ENCODE results near the gene NENF.

DNA sequence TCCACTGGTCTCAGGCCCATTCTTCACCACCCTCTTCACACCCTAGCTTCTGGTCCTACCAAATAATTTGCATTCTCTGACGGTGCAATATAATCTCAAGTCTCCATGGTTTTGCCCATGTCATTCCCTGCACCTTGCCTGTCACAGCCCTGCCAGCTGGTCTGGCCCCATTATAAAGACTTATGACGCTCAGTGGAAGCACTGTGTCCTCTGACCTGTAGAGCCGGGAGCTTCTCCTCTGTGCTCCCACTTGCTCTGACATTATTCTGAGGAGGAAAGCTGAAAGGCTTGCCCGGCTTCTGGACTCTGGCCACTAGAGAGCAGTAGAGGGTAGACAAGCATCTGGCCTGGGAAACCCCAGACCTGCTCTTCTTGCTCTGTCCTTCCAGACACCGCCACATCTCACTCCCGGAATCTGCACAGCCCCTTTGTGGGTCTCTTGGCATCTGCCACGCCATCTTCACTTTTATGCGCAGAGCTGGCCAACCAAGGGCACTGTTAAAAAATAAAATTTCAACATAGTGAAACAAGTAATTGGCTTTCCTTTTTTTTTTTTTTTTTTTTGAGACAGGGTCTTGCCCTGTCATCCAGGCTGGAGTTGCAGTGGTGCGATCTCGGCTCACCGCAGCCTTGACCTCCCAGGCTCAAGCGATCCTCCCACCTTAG lies 44.4 kb downstream of the NENF start:
- TF ChIP-seq, protein P1, sequence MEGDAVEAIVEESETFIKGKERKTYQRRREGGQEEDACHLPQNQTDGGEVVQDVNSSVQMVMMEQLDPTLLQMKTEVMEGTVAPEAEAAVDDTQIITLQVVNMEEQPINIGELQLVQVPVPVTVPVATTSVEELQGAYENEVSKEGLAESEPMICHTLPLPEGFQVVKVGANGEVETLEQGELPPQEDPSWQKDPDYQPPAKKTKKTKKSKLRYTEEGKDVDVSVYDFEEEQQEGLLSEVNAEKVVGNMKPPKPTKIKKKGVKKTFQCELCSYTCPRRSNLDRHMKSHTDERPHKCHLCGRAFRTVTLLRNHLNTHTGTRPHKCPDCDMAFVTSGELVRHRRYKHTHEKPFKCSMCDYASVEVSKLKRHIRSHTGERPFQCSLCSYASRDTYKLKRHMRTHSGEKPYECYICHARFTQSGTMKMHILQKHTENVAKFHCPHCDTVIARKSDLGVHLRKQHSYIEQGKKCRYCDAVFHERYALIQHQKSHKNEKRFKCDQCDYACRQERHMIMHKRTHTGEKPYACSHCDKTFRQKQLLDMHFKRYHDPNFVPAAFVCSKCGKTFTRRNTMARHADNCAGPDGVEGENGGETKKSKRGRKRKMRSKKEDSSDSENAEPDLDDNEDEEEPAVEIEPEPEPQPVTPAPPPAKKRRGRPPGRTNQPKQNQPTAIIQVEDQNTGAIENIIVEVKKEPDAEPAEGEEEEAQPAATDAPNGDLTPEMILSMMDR (IDR thresholded peaks at IDR 0.05), result peak; percentile 95
- TF ChIP-seq POLR2AphosphoS5 (IDR thresholded peaks at IDR 0.05; ENCODE audit: low read depth, low read length) (no peak; the same call in 1 of the 2 replicates), SIN3A (IDR thresholded peaks at IDR 0.05; ENCODE audit: borderline replicate concordance, insufficient read depth, low read depth, low read length) (no peak)
